ENCODE measurements around the gene ERBB4.
"Not testable (repeated sequence)": the region's sequence is repeated elsewhere in the genome, so short reads cannot be mapped to it uniquely, and the experiment has no call there.

The ERBB4 gene

GRCh38 chr2:211744379-211744778 lies 794.2 kb downstream of the ERBB4 start:
- no peak for DNase-seq (ENCODE audit: low read depth in 1 of 2, low spot score in 1 of 2)

GRCh38 chr2:211741966-211742365 lies 796.6 kb downstream of the ERBB4 start:
- no peak for DNase-seq (ENCODE audit: low read depth in 1 of 2, low spot score in 1 of 2)

GRCh38 chr2:211737282-211737681 lies 801.3 kb downstream of the ERBB4 start:
- DNase-seq (ENCODE audit: low read depth in 1 of 2, low spot score in 1 of 2) = no peak

- no peak for DNase-seq (ENCODE audit: low read depth in 1 of 2, low spot score in 1 of 2)
Observed at GRCh38 chr2:211730215-211730614, 808.4 kb downstream of the ERBB4 start.

GRCh38 chr2:211729433-211729832 lies 809.2 kb downstream of the ERBB4 start:
- DNase-seq (ENCODE audit: low read depth in 1 of 2, low spot score in 1 of 2) = no peak

- no peak for DNase-seq (ENCODE audit: low read depth in 1 of 2, low spot score in 1 of 2)
Observed at GRCh38 chr2:211724933-211725332, 813.7 kb downstream of the ERBB4 start.

- no peak for DNase-seq (ENCODE audit: low read depth in 1 of 2, low spot score in 1 of 2)
Observed at GRCh38 chr2:211723398-211723797, 815.2 kb downstream of the ERBB4 start.

GRCh38 chr2:211722928-211723327 lies 815.7 kb downstream of the ERBB4 start:
- DNase-seq (ENCODE audit: low read depth in 1 of 2, low spot score in 1 of 2) = no peak

- DNase-seq (ENCODE audit: low read depth in 1 of 2, low spot score in 1 of 2) = not testable (repeated sequence)
Observed at GRCh38 chr2:211721874-211722273, 816.7 kb downstream of the ERBB4 start.

GRCh38 chr2:211709389-211709788 lies 829.2 kb downstream of the ERBB4 start:
- no peak for DNase-seq (ENCODE audit: low read depth in 1 of 2, low spot score in 1 of 2)

GRCh38 chr2:211692689-211693088 lies 845.9 kb downstream of the ERBB4 start:
- no peak for DNase-seq (ENCODE audit: low read depth in 1 of 2, low spot score in 1 of 2)

- no peak for DNase-seq (ENCODE audit: low read depth in 1 of 2, low spot score in 1 of 2)
Observed at GRCh38 chr2:211690736-211691135, 847.9 kb downstream of the ERBB4 start.

GRCh38 chr2:211688196-211688595 lies 850.4 kb downstream of the ERBB4 start:
- DNase-seq (ENCODE audit: low read depth in 1 of 2, low spot score in 1 of 2) = no peak

GRCh38 chr2:211674715-211675114 lies 863.9 kb downstream of the ERBB4 start:
- DNase-seq (ENCODE audit: low read depth in 1 of 2, low spot score in 1 of 2) = no peak

GRCh38 chr2:211673133-211673905 lies 865.3 kb downstream of the ERBB4 start:
- DNase-seq (ENCODE audit: low read depth in 1 of 2, low spot score in 1 of 2) = no peak

GRCh38 chr2:211671977-211672376 lies 866.6 kb downstream of the ERBB4 start:
- no peak for DNase-seq (ENCODE audit: low read depth in 1 of 2, low spot score in 1 of 2)

- DNase-seq (ENCODE audit: low read depth in 1 of 2, low spot score in 1 of 2) = no peak
Observed at GRCh38 chr2:211665299-211665698, 873.3 kb downstream of the ERBB4 start.

GRCh38 chr2:211664321-211664720 lies 874.3 kb downstream of the ERBB4 start:
- DNase-seq (ENCODE audit: low read depth in 1 of 2, low spot score in 1 of 2) = no peak

- DNase-seq (ENCODE audit: low read depth in 1 of 2, low spot score in 1 of 2) = no peak
Observed at GRCh38 chr2:211654211-211654780, 884.3 kb downstream of the ERBB4 start.

- no peak for DNase-seq (ENCODE audit: low read depth in 1 of 2, low spot score in 1 of 2)
Observed at GRCh38 chr2:211652327-211652726, 886.3 kb downstream of the ERBB4 start.

GRCh38 chr2:211649331-211649730 lies 889.3 kb downstream of the ERBB4 start:
- no peak for DNase-seq (ENCODE audit: low read depth in 1 of 2, low spot score in 1 of 2)

- DNase-seq (ENCODE audit: low read depth in 1 of 2, low spot score in 1 of 2) = no peak
Observed at GRCh38 chr2:211631503-211631902, 907.1 kb downstream of the ERBB4 start.

GRCh38 chr2:211623096-211623495 lies 915.5 kb downstream of the ERBB4 start:
- DNase-seq (ENCODE audit: low read depth in 1 of 2, low spot score in 1 of 2) = no peak

All from activated CD4-positive, alpha-beta T cell treated with anti-CD3 and anti-CD28 coated beads, Interleukin-2, amount 50 U/mL, for 24 hours (primary cell).